Activated CD8-positive, alpha-beta memory T cell treated with anti-CD3 and anti-CD28 coated beads for 48 hours (primary cell): Measurements from ENCODE around the gene PLXNA1.

Source experiments
- DNase-seq, 3 experiments: peaks; one replicate each; pipeline ENCODE4 v3.0.0-alpha.2; 2020; ENCODE audit warnings: low read depth in 2 of 3, low spot score in 2 of 3

Gene PLXNA1

DNA sequence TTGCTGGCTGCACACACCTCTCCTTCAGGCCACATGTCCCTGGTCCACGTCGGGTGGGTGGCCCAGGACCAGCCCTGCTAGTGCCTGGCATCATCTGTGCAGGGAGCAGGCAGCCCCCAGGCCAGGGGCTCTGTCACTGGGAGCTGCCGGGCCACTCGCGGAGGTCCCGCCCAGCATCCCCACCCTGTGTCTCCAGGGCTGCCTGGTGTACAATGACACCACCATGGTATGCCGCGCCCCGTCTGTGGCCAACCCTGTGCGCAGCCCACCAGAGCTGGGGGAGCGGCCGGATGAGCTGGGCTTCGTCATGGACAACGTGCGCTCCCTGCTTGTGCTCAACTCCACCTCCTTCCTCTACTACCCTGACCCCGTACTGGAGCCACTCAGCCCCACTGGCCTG, 34.3 kb downstream of the PLXNA1 start:
- no peak for DNase-seq

- no peak for DNase-seq
These were observed 34.9 kb downstream of the PLXNA1 start for GRCh38 chr3:127017781-127018180.

- DNase-seq: no peak
These were observed 35.5 kb downstream of the PLXNA1 start for GRCh38 chr3:127018306-127018828.

DNA sequence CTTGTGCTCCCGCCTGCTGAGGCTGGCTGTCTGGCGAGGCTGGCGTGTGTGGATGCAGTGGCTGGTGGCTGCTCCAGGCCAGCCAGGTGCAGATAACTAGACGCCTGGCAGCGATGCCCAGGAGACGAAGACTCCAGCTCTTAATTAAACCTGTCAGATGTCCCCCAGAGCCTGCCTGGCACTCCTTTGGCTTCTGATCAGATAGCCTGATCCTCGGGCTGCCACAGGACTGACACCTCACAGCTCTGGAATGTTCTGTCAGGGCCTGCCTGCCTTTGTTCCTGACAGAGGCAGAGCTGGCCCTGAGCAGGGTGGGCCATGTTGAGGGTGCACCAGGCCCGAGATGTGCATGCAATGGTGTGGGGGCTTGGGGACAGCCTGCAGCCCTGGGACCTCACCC, 36.5 kb downstream of the PLXNA1 start:
- no peak for DNase-seq

DNA sequence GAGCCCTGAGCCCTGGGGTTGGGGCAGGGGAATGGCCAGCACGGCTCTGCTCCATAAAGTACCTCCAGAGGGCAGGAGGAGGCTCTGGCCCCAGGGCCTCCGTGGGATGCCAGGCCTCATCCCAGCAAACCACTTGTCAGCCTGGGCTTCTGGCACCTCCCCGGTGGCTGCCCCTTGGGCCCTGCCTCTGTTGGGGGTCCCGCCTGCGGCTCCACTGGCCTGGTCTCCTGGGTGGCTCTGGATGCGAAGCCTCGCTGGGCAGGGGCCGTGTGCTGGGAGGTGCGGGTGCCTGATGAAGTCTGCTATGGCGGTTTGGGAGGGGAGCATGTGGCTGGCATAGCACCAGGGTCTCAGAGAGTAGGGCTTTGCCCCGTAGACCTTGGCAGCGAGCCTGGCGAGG, 37.6 kb downstream of the PLXNA1 start:
- DNase-seq: no peak

GRCh38 chr3:127022849-127023248, 39.9 kb downstream of the PLXNA1 start:
- DNase-seq: no peak

DNA sequence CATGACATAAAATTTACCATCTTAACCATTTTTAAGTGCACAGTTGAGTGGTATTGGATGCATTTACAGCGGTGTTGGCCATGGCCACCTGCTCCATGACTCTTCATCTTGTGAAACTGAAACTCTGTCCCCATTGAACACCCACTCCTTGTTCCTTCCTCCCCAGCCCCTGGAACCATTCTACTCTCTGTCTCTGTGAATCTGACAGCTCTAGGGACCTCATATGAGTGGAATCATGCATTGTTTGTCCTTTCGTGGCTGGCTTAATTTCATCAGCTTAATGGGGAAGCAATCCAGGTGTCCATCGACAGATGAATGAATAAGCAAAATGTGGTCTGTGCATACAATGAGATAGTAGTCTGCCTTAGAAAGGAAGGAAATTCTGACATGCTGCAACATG, 42.5 kb downstream of the PLXNA1 start:
- no peak for DNase-seq

- no peak for DNase-seq
These were observed 43.1 kb downstream of the PLXNA1 start for GRCh38 chr3:127026036-127026435.

GRCh38 chr3:127026661-127027060, 43.7 kb downstream of the PLXNA1 start:
- no peak for DNase-seq

GRCh38 chr3:127027061-127027735, 44.3 kb downstream of the PLXNA1 start:
- DNase-seq: no peak

DNA sequence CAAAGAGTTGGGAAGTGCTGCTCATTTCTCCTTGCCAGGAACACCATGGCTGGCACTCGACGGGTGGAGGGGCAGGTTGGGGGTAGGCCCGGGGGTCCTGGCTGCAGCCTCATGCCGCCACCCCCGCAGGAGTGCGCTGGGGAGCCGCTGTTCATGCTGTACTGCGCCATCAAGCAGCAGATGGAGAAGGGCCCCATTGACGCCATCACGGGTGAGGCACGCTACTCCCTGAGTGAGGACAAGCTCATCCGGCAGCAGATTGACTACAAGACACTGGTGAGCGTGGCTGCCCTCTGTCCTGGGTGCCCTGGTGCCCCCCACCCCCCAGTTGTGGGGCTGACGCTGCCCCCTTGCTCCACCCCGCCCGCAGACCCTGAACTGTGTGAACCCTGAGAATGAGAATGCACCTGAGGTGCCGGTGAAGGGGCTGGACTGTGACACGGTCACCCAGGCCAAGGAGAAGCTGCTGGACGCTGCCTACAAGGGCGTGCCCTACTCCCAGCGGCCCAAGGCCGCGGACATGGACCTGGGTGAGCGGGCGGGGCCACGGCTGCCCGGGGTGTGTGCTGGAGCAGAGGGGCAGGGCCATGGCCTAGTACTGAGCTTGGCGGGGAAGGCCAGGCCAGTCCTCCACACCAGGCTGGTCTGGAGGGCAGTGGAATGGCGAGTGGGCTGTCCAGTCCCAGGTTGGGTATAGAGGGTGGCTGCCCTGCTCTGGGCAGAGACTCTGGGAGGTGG, 45.1 kb downstream of the PLXNA1 start:
- DNase-seq: no peak

- no peak for DNase-seq
These were observed 46.1 kb downstream of the PLXNA1 start for GRCh38 chr3:127028781-127029657.

GRCh38 chr3:127029658-127030507, 47.0 kb downstream of the PLXNA1 start:
- DNase-seq: no peak

GRCh38 chr3:127030508-127031412, 47.8 kb downstream of the PLXNA1 start:
- DNase-seq: no peak

- no peak for DNase-seq
These were observed 48.5 kb downstream of the PLXNA1 start for GRCh38 chr3:127031413-127031810.

DNA sequence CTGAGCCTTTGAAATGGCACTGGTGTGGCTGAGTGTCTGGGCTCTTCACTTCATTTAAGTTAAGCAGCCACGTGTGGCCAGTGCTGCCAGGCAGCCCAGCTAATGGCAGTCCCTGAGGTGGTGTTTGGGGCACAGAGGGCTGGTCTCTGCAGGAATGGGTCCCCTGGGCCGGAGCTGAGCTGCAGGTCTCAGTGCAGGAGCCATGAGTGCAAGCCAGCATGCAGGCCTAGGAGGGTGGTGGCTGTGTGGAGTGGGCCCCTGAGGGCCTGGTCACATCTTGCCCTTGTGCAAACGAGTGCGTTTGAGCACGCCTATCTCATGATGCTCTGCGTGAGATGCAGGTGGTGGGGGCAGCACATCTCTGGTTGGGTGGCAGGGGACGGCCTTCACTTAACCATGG, 48.9 kb downstream of the PLXNA1 start:
- DNase-seq: no peak

DNA sequence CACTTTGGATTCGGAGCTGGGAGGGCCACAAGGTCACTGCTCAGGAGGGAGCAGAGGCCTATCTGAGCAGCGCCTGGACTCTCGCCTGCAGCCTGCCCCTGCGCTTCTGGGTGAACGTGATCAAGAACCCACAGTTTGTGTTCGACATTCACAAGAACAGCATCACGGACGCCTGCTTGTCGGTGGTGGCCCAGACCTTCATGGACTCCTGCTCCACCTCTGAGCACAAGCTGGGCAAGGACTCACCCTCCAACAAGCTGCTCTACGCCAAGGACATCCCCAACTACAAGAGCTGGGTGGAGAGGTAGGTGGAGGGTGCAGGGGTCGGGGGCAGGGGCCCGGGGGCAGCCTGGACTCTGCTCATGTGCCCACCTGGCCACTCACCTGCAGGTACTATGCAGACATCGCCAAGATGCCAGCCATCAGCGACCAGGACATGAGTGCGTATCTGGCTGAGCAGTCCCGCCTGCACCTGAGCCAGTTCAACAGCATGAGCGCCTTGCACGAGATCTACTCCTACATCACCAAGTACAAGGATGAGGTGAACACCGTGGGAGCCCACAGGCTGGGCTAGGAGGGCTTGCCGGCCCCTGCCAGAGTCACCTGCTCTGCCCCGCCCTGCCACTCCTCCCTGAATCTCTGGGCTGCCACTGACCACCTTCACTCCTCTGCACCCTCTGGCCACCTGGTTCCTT, 49.5 kb downstream of the PLXNA1 start:
- DNase-seq: no peak
